GM12872 (cell line): ENCODE results near the gene CLCNKB.

Experiments
- CTCF ChIP-seq: IDR thresholded peaks from 3 replicates; pipeline ENCODE4 v1.5.1; 2011; ENCODE audit warnings: low read depth, mild to moderate bottlenecking, low read length, moderate library complexity; ENCODE audit not compliant: insufficient read depth

CLCNKB gene

GRCh38 chr1:16099412-16099811 lies 55.8 kb downstream of the CLCNKB start:
- no peak for TF ChIP-seq CTCF

DNA sequence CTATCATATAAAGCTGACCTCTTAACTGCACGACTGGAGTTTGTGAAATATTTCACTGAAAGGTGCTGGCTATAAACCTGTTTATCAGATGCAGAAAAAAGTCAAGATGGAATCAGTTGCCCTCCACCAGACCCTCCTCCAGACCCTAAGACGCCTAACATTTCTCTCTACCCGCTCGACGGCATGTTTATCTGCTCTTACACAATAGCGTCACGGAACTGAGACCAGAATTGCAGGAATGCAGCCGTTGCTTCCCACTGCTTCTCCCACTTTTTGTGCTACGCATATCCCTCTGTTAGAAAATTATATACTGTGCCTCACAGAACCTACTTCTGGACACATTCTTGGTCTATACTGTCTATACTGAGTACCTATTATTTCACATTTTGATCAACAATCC lies 58.0 kb downstream of the CLCNKB start:
- no peak for TF ChIP-seq CTCF
